Activated CD4-positive, alpha-beta memory T cell treated with anti-CD3 and anti-CD28 coated beads for 36 hours (primary cell): ENCODE measurements around the gene NCSTN. TPM values are rescaled to one million over a fixed set of nuclear protein-coding genes. Genes with fewer than 3 reads are reported as not detected.

ENCODE experiments used
- CTCF ChIA-PET: fragments of 350-600 bp; sonication (Branson Sonifier 250); formaldehyde crosslinking; loops from one replicate; lab custom pipeline; 2021; ENCODE audit warnings: antibody characterized with exemption, inconsistent platforms; lab: Charles Lee
- POLR2A ChIA-PET: fragments of 350-600 bp; sonication (Branson Sonifier 250); formaldehyde crosslinking; loops from one replicate; lab custom pipeline; 2021; ENCODE audit warnings: antibody characterized with exemption; lab: Charles Lee
- DNase-seq: peaks from one replicate; pipeline ENCODE4 v3.0.0-alpha.2; 2020
- H3K27ac Mint-ChIP-seq: one replicate; pipeline ENCODE4 v1.8.0; 2021; ENCODE audit warnings: mixed read lengths
- H3K27me3 Mint-ChIP-seq: one replicate; pipeline ENCODE4 v1.8.0; 2021; ENCODE audit warnings: mixed read lengths
- H3K36me3 Mint-ChIP-seq: one replicate; pipeline ENCODE4 v1.8.0; 2021; ENCODE audit warnings: mixed read lengths
- H3K4me1 Mint-ChIP-seq: one replicate; pipeline ENCODE4 v1.8.0; 2021; ENCODE audit warnings: low read depth, mixed read lengths
- H3K4me3 Mint-ChIP-seq: one replicate; pipeline ENCODE4 v1.8.0; 2021; ENCODE audit warnings: mild to moderate bottlenecking, mixed read lengths
- H3K9me3 Mint-ChIP-seq: one replicate; pipeline ENCODE4 v1.8.0; 2021; ENCODE audit warnings: mixed read lengths
- intact Hi-C: fragments of 100-400 bp; cut with micrococcal nuclease; formaldehyde crosslinking; loops from one replicate; pipeline ENCODE4 v1.15.1; 2023
- total RNA-seq, 2 experiments: library from RNA; stranded (reverse); gene quantifications; one replicate each; pipeline ENCODE4 v1.2.3, GENCODE V29; 2021

The NCSTN gene
- total RNA-seq, 2 experiments from 2014 or later = 39.8 to 42.6 TPM

DNA sequence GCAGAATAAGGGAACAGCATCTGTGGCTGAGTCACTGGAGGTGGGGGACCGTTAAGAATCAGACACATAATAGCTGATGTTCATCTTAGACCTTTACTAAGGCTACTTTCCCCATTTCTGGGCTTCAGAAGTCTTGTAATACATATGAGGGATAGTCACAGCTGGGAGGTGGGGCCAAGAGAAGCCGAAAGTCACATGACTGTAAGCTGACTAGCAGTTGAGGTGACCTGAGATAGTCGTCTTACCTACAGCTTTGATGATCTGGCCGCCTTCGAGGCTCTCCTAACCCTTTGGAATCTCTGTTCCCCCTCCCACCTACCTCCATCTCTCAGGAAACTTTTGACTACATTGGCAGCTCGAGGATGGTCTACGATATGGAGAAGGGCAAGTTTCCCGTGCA lies 9.4 kb downstream of the NCSTN start:
- H3K4me3 Mint-ChIP-seq = no peak overlapping the region
- peaks cover 48% of the 10 kb centered on the region for H3K36me3 Mint-ChIP-seq
- no peak overlapping the region for H3K27ac Mint-ChIP-seq
- POLR2A ChIA-PET = no interaction called here
- H3K9me3 Mint-ChIP-seq = no peaks in the 10 kb centered on the region
- DNase-seq = no peak
- CTCF ChIA-PET = interaction anchor here (0.6 to 7.6 kb wide), 6 partner anchors 11 to 255 kb away, joined by 3 to 111 read pairs (median 4); no protein-coding TSS in a partner anchor
- H3K4me1 Mint-ChIP-seq = no peaks in the 10 kb centered on the region
- H3K27me3 Mint-ChIP-seq = no peaks in the 10 kb centered on the region
- intact Hi-C loops = no loop called here

DNA sequence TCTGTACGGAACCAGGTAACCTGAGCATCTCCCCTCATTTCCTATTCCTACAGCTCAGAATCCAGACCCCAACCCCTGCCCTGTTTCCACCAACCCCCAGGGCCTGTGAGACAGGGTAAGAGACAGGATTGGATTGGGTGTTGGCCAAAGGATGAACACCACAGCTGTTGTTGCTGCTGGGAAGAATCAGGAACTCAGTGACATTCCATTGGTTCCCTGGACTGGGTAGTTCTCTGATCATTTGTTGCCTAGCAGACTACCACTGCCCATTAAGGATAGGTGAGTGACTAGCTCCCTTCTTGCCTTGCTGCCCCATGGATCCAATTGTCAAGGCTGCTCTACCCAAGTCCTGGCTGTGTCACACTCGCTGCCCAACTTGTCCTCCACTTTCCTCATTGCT lies 10.0 kb downstream of the NCSTN start:
- Mint-ChIP-seq H3K4me1 (no peaks in the 10 kb centered on the region), H3K4me3 (no peak overlapping the region), H3K36me3 (peaks cover 51% of the 10 kb centered on the region), H3K9me3 (no peaks in the 10 kb centered on the region), H3K27ac (no peak overlapping the region), H3K27me3 (no peaks in the 10 kb centered on the region)
- CTCF ChIA-PET = interaction anchor here (0.6 to 7.6 kb wide), 6 partner anchors 24 to 256 kb away, joined by 3 to 111 read pairs (median 4); no protein-coding TSS in a partner anchor
- intact Hi-C loops = no loop called here
- POLR2A ChIA-PET = no interaction called here
- DNase-seq = no peak

GRCh38 chr1:160354388-160354985 lies 11.3 kb downstream of the NCSTN start:
- intact Hi-C loops = no loop called here
- no peaks in the 10 kb centered on the region for H3K4me1 Mint-ChIP-seq
- CTCF ChIA-PET = interaction anchor here (0.8 to 7.6 kb wide), 12 partner anchors 10 to 481 kb away, joined by 3 to 111 read pairs (median 4); partner anchors contain the start of gene SLAMF6
- no peak for DNase-seq
- no peak overlapping the region for H3K27ac Mint-ChIP-seq
- no peaks in the 10 kb centered on the region for H3K9me3 Mint-ChIP-seq
- POLR2A ChIA-PET = no interaction called here
- no peaks in the 10 kb centered on the region for H3K27me3 Mint-ChIP-seq
- no peak overlapping the region for H3K4me3 Mint-ChIP-seq
- H3K36me3 Mint-ChIP-seq = peaks cover 57% of the 10 kb centered on the region

GRCh38 chr1:160357286-160358002 lies 14.3 kb downstream of the NCSTN start:
- Mint-ChIP-seq H3K4me1 (peaks cover 2% of the 10 kb centered on the region), H3K4me3 (no peak overlapping the region), H3K36me3 (peaks cover 41% of the 10 kb centered on the region), H3K27me3 (no peaks in the 10 kb centered on the region), H3K9me3 (no peaks in the 10 kb centered on the region), H3K27ac (no peak overlapping the region)
- no peak for DNase-seq
- ChIA-PET CTCF (interaction anchor here (7.6 kb wide), 1 partner anchor 19 kb away, joined by 111 read pairs; no protein-coding TSS in a partner anchor), POLR2A (no interaction called here)
- intact Hi-C loops = no loop called here

GRCh38 chr1:160358073-160358472 lies 14.9 kb downstream of the NCSTN start:
- DNase-seq = no peak
- H3K4me1 Mint-ChIP-seq = peaks cover 2% of the 10 kb centered on the region
- H3K9me3 Mint-ChIP-seq = no peaks in the 10 kb centered on the region
- ChIA-PET POLR2A (no interaction called here), CTCF (interaction anchor here (0.9 kb wide), 1 partner anchor 19 kb away, joined by 4 read pairs; no protein-coding TSS in a partner anchor)
- intact Hi-C loops = no loop called here
- no peak overlapping the region for H3K27ac Mint-ChIP-seq
- peaks cover 39% of the 10 kb centered on the region for H3K36me3 Mint-ChIP-seq
- H3K27me3 Mint-ChIP-seq = no peaks in the 10 kb centered on the region
- H3K4me3 Mint-ChIP-seq = no peak overlapping the region

DNA sequence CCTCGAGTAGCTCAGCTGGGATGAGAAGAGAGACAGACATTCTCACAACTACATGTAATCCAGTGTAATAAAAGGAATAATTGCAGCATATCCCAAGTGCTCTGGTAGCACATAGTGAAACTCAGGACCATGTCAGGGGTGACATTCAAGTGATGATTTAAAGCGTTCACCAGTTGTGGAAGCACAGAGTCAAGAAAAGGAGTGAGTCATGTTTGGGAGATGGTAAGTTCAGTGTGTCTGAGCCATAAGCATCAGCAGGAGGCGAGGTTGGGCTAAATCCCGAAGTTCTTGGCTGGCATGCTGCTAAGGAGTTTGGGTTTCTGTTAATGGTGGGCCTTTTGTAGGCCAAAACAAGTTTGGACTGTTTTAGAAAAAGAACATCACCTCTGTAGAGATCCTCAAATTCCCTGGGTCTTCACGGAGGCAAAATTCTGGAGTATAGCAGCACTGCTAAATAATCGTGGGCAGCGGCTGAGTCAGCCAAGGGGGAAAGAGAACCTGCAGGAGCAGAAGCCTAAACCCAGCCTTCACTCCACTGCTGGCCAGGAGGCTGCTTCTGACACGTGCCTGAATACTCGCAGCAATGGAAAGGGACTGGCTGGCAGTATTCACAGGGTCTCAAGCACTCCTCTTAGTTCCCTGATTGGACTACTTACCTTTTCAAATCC lies 16.5 kb downstream of the NCSTN start:
- H3K9me3 Mint-ChIP-seq = no peaks in the 10 kb centered on the region
- no peak for DNase-seq
- peaks cover 2% of the 10 kb centered on the region for H3K4me1 Mint-ChIP-seq
- H3K36me3 Mint-ChIP-seq = peaks cover 27% of the 10 kb centered on the region
- H3K27ac Mint-ChIP-seq = no peak overlapping the region
- H3K27me3 Mint-ChIP-seq = no peaks in the 10 kb centered on the region
- ChIA-PET CTCF (no interaction called here), POLR2A (no interaction called here)
- intact Hi-C loops = no loop called here
- no peak overlapping the region for H3K4me3 Mint-ChIP-seq

GRCh38 chr1:160360227-160360695 lies 17.1 kb downstream of the NCSTN start:
- intact Hi-C loops = no loop called here
- H3K4me1 Mint-ChIP-seq = peaks cover 2% of the 10 kb centered on the region
- H3K27ac Mint-ChIP-seq = no peak overlapping the region
- no peak for DNase-seq
- H3K27me3 Mint-ChIP-seq = no peaks in the 10 kb centered on the region
- no peak overlapping the region for H3K4me3 Mint-ChIP-seq
- ChIA-PET CTCF (no interaction called here), POLR2A (no interaction called here)
- no peaks in the 10 kb centered on the region for H3K9me3 Mint-ChIP-seq
- peaks cover 23% of the 10 kb centered on the region for H3K36me3 Mint-ChIP-seq

DNA sequence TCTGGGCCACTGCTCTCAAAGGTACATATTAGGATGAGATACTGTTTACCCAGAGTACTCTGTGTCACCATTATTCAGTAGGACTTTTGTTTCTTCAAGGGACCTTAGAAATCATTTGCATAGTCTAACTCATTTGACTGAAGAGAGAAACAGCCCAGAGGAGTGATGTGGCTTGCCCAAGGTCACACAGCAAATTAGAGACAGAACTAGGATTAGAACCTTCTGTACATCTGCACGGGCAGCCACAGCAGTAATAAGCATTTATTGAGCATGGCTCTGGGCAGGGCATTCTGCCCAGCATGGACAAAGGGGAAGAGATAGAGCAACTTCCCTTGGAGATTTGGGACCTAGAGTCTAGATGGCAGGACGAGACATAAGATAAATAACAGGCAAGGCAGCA lies 18.0 kb downstream of the NCSTN start:
- Mint-ChIP-seq H3K27ac (no peak overlapping the region), H3K27me3 (no peaks in the 10 kb centered on the region), H3K9me3 (no peaks in the 10 kb centered on the region), H3K4me3 (no peak overlapping the region), H3K4me1 (peaks cover 2% of the 10 kb centered on the region), H3K36me3 (peaks cover 21% of the 10 kb centered on the region)
- ChIA-PET CTCF (no interaction called here), POLR2A (no interaction called here)
- intact Hi-C loops = no loop called here
- no peak for DNase-seq

GRCh38 chr1:160361814-160362167 lies 18.6 kb downstream of the NCSTN start:
- H3K36me3 Mint-ChIP-seq = peaks cover 15% of the 10 kb centered on the region
- intact Hi-C loops = no loop called here
- DNase-seq = no peak
- POLR2A ChIA-PET = no interaction called here
- CTCF ChIA-PET = no interaction called here
- H3K27ac Mint-ChIP-seq = no peak overlapping the region
- no peaks in the 10 kb centered on the region for H3K27me3 Mint-ChIP-seq
- no peaks in the 10 kb centered on the region for H3K9me3 Mint-ChIP-seq
- H3K4me1 Mint-ChIP-seq = peaks cover 2% of the 10 kb centered on the region
- H3K4me3 Mint-ChIP-seq = no peak overlapping the region

DNA sequence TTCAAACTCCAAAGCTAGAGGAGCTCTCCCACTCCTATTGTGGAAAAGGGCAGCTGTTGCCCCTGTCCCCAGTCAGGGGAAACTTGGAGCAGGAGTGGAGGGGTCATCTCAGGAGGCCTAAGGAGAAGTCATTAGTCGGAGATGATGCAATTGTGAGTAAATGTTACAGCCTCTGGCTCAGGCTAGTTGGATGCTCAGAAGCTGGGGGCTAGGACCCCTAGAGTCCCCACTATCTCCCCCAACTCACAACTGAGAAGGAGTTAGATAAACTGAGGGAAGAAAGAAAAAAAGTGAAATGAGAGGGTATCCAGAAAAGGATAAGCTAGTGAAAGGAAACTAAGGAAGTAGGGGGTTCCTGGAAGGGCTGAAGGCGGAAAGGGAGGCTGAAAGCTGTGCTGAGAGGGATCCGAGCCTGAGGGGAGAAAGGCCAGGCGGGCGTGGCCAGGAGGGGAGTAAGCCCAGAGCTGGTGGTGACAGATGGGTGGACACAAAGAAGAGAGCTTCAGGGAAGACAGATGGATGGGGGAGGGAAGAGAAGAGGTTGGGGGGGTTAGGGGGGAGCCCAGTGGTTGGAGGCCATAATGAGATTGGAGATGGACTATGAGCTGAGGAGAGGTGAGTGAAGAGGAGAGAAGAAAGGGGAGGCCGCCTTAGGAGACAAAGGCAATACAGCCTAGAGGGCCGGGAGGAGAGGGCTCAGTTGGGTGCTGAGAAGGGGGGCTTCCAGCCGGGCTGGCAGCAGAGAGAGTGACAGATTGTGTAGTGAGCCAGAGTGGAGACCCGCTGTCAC lies 19.2 kb downstream of the NCSTN start:
- Mint-ChIP-seq H3K27ac (peak overlapping the region; percentile 68), H3K9me3 (no peaks in the 10 kb centered on the region), H3K27me3 (no peaks in the 10 kb centered on the region), H3K4me1 (peaks cover 2% of the 10 kb centered on the region), H3K4me3 (no peak overlapping the region), H3K36me3 (peaks cover 11% of the 10 kb centered on the region)
- POLR2A ChIA-PET = no interaction called here
- no peak for DNase-seq
- CTCF ChIA-PET = interaction anchor here (1.2 to 2.5 kb wide), 3 partner anchors 10 to 277 kb away, joined by 3 to 9 read pairs (median 4); no protein-coding TSS in a partner anchor
- intact Hi-C loops = no loop called here

DNA sequence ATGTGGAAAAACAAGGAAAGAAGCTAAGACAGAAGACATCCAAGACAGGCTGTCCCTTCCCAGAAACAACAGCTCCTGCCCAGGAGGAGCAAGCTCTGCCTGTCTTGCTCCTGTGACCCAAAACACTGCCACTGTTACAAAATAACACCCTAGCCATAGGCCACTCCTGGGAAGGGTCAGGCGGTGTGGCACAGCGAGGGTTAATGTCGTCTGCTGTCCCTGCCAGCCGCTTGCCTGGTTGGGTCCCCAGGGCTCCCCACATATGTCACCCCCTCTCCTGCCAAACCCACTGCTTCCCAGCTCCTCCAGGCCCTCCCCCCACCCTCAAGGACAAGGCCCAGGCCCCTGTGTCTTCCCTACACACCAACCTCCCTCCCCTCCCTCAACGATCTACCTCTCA lies 19.8 kb downstream of the NCSTN start:
- Mint-ChIP-seq H3K27me3 (no peaks in the 10 kb centered on the region), H3K36me3 (peaks cover 10% of the 10 kb centered on the region), H3K4me3 (no peak overlapping the region), H3K9me3 (no peaks in the 10 kb centered on the region), H3K27ac (no peak overlapping the region), H3K4me1 (peaks cover 2% of the 10 kb centered on the region)
- ChIA-PET CTCF (interaction anchor here (1.2 to 2.5 kb wide), 3 partner anchors 11 to 277 kb away, joined by 3 to 9 read pairs (median 4); no protein-coding TSS in a partner anchor), POLR2A (no interaction called here)
- intact Hi-C loops = no loop called here
- no peak for DNase-seq
